Osteoblast (primary cell): Measurements from ENCODE around the gene WDR31. TPM values are rescaled to one million over a fixed set of nuclear protein-coding genes. Genes with fewer than 3 reads are reported as not detected.
A peak's percentile ranks its signal among the peaks of the same experiment; 100 is the strongest.

Experiments
- DNase-seq: peaks from one replicate; pipeline ENCODE4 v3.0.0; 2011; ENCODE audit warnings: low spot score, mixed read lengths; ENCODE audit not compliant: insufficient read length; ENCODE audit errors: missing footprints
- H2AFZ ChIP-seq: 2 replicates; pipeline ENCODE4 v1.6.0; 2011; ENCODE audit warnings: mild to moderate bottlenecking, low read length
- H3K27ac ChIP-seq: 2 replicates; pipeline ENCODE4 v1.5.1; 2011; ENCODE audit warnings: mild to moderate bottlenecking, low read depth, low read length, moderate library complexity
- H3K27me3 ChIP-seq: 2 replicates; pipeline ENCODE4 v1.6.0; 2012; ENCODE audit warnings: mild to moderate bottlenecking, control low read depth, inconsistent platforms, low read length, moderate library complexity; ENCODE audit not compliant: insufficient read depth
- H3K36me3 ChIP-seq: 2 replicates; pipeline ENCODE4 v1.5.1; 2011; ENCODE audit warnings: mild to moderate bottlenecking, low read length, control low read depth, moderate library complexity; ENCODE audit not compliant: insufficient read depth
- H3K4me1 ChIP-seq: 2 replicates; pipeline ENCODE4 v1.5.1; 2011; ENCODE audit warnings: mild to moderate bottlenecking, low read length, control low read depth, moderate library complexity; ENCODE audit not compliant: insufficient read depth
- H3K4me2 ChIP-seq: 2 replicates; pipeline ENCODE4 v1.6.0; 2011; ENCODE audit warnings: mild to moderate bottlenecking, low read length; ENCODE audit not compliant: insufficient read depth
- H3K4me3 ChIP-seq: fragments of 200-600 bp; sonication (generic); 3 replicates; pipeline ENCODE4 v1.5.1; 2012; ENCODE audit warnings: mild to moderate bottlenecking, low read length, inconsistent platforms; ENCODE audit not compliant: insufficient read depth
- H3K79me2 ChIP-seq: 2 replicates; pipeline ENCODE4 v1.6.0; 2012; ENCODE audit warnings: mild to moderate bottlenecking, low read length, control low read depth, inconsistent platforms; ENCODE audit not compliant: insufficient read depth
- H3K9me3 ChIP-seq: 2 replicates; pipeline ENCODE4 v1.5.1; 2011; ENCODE audit warnings: low read depth, low read length, control low read depth
- H4K20me1 ChIP-seq: 2 replicates; pipeline ENCODE4 v1.6.0; 2012; ENCODE audit warnings: mild to moderate bottlenecking, low read length, control low read depth; ENCODE audit not compliant: insufficient read depth
- CTCF ChIP-seq: IDR thresholded peaks from 2 replicates; pipeline ENCODE4 v1.5.1; 2011; ENCODE audit warnings: mild to moderate bottlenecking, low read depth, low read length, moderate library complexity; ENCODE audit errors: extremely low read depth
- total RNA-seq: library from RNA; depleted of rRNA; stranded (reverse); fragments of >200 nt; gene quantifications from 2 replicates; pipeline ENCODE4 v1.2.3, GENCODE V29; 2012

Gene WDR31
- total RNA-seq, 1 donor = 1.4 TPM

DNA sequence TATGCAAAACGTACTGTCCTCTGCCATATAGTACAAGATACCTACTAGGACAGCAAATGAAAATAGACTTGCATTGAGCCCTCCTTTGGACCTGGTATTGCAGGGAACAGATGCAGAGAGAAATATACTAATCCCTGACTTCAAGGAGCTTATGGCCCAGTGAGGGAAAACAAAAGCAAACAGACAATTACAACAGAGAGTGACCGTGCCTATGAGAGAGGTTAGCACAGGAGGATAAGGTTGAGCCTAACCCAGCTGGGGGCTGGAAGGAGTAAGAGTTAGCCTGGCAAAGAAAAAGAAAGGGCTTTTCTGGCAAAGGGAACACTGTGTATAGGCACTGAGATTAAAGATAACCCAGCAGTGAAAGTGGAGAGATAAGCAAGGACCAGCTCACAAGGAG, 70.2 kb downstream of the WDR31 start:
- Histone ChIP-seq H3K27ac (no peak overlapping the region), H4K20me1 (no peaks in the 10 kb centered on the region), H3K4me2 (no peak overlapping the region), H3K4me1 (peaks cover 9% of the 10 kb centered on the region), H3K36me3 (peaks cover 56% of the 10 kb centered on the region), H2AFZ (no peak overlapping the region), H3K9me3 (no peaks in the 10 kb centered on the region), H3K27me3 (no peaks in the 10 kb centered on the region), H3K4me3 (no peak overlapping the region), H3K79me2 (peaks cover 26% of the 10 kb centered on the region)
- no peak for TF ChIP-seq CTCF
- no peak for DNase-seq

GRCh38 chr9:113269355-113269754, 70.7 kb downstream of the WDR31 start:
- TF ChIP-seq CTCF = no peak
- no peak overlapping the region for H3K27ac ChIP-seq
- H3K4me1 ChIP-seq = peaks cover 5% of the 10 kb centered on the region
- H2AFZ ChIP-seq = no peak overlapping the region
- peak; percentile 29 for DNase-seq
- no peaks in the 10 kb centered on the region for H4K20me1 ChIP-seq
- no peaks in the 10 kb centered on the region for H3K9me3 ChIP-seq
- H3K4me2 ChIP-seq = no peak overlapping the region
- H3K36me3 ChIP-seq = peaks cover 56% of the 10 kb centered on the region
- H3K79me2 ChIP-seq = peaks cover 22% of the 10 kb centered on the region
- H3K4me3 ChIP-seq = no peak overlapping the region
- H3K27me3 ChIP-seq = no peaks in the 10 kb centered on the region

DNA sequence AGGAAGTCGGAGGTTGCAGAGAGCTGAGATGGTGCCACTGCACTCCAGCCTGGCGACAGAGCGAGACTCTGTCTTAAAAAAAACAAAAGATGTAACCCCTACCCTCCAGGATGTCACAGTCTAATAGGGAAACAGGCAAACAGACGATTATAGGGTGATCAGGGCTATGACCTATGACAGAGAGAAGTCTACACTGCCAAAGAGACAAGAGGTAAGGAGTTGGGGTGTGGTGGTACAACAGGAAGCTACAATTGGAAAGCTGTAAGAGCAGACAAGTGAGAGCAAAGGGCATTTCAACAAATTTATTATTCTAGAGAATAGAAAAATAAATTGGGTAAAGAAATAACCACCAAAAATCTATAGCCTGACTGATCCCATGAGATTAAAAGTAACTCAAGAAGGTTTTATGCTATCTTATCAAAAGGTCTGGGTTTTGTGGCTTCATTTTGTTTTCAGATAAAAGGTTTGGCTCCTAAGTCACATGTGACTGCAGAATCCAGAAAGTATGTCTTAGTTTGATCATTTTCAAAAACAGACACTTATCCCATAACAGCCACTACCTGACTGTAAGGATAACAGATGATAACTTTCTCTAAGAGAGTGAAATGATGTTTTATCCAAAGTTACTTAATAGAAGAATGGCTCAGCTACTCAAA, 72.0 kb downstream of the WDR31 start:
- Histone ChIP-seq H2AFZ (no peak overlapping the region), H3K9me3 (no peaks in the 10 kb centered on the region), H3K4me1 (no peaks in the 10 kb centered on the region), H3K79me2 (peaks cover 9% of the 10 kb centered on the region), H3K27me3 (no peaks in the 10 kb centered on the region), H3K36me3 (peaks cover 54% of the 10 kb centered on the region), H3K4me3 (no peak overlapping the region), H3K27ac (no peak overlapping the region), H4K20me1 (no peaks in the 10 kb centered on the region), H3K4me2 (no peak overlapping the region)
- no peak for TF ChIP-seq CTCF
- no peak for DNase-seq

DNA sequence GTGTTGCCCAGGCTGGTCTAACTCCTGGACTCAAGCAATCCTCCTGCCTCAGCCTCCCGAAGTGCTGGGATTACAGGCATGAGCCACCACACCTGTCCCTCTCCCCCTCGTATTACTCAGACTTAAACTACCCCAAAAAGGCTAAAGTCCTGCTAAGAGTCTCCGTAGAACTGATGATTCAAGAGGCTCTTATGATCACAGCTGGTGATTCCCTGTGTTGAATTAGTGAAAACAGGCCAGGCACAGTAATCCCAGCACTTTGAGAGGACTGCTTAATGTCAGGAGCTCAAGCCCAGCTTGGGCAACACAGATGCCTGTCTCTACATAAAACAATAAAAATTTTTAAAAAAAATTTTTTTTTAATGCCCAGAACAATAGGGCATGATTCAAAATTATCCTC, 73.9 kb downstream of the WDR31 start:
- Histone ChIP-seq H2AFZ (no peak overlapping the region), H3K27ac (no peak overlapping the region), H3K4me2 (no peak overlapping the region), H4K20me1 (no peaks in the 10 kb centered on the region), H3K9me3 (no peaks in the 10 kb centered on the region), H3K4me3 (no peak overlapping the region), H3K79me2 (peaks cover 5% of the 10 kb centered on the region), H3K4me1 (no peaks in the 10 kb centered on the region), H3K36me3 (peaks cover 43% of the 10 kb centered on the region), H3K27me3 (no peaks in the 10 kb centered on the region)
- no peak for TF ChIP-seq CTCF
- no peak for DNase-seq

Other genes with a start within 250 kb of the WDR31 start
- gene SLC31A2, start 189.3 kb downstream of the WDR31 start, total RNA-seq = 23.0 and 24.6 TPM in 2 replicates
- gene FKBP15, start 119.0 kb downstream of the WDR31 start, total RNA-seq = 29.8 and 31.8 TPM in 2 replicates
- gene SLC31A1, start 118.7 kb downstream of the WDR31 start, total RNA-seq = 45.2 and 53.0 TPM in 2 replicates
- gene CDC26, start 64.7 kb downstream of the WDR31 start, total RNA-seq = 20.9 and 27.9 TPM in 2 replicates
- gene PRPF4, start 64.6 kb downstream of the WDR31 start, total RNA-seq = 18.1 and 21.8 TPM in 2 replicates
- gene RNF183, start 36.9 kb downstream of the WDR31 start, total RNA-seq = not detected in 2 replicates
- not detected in 2 replicates for gene BSPRY, start 9.3 kb upstream of the WDR31 start, total RNA-seq
- 7.2 and 15.6 TPM in 2 replicates for gene HDHD3, start 36.7 kb upstream of the WDR31 start, total RNA-seq
- 23.9 and 26.8 TPM in 2 replicates for gene ALAD, start 61.0 kb upstream of the WDR31 start, total RNA-seq
- 30.8 and 34.5 TPM in 2 replicates for gene POLE3, start 70.4 kb upstream of the WDR31 start, total RNA-seq
- gene C9orf43, start 70.5 kb upstream of the WDR31 start, total RNA-seq = 0.36 and 0.88 TPM in 2 replicates
- gene RGS3, start 123.5 kb upstream of the WDR31 start, total RNA-seq = 77.4 and 99.3 TPM in 2 replicates